GM12878 (cell line): ENCODE measurements around the gene FNIP1. TPM values are rescaled to one million over a fixed set of nuclear protein-coding genes. Genes with fewer than 3 reads are reported as not detected.

Experiments used
- ATAC-seq: fragments of 200-7000 bp; cut with Tn5 transposase; 3 replicates; pipeline ENCODE4 v1.9.1; 2020; ENCODE audit warnings: mild to moderate bottlenecking, moderate library complexity
- BruUV-seq: library from RNA; stranded (reverse); fragments of 400-500 nt; replicated peaks from 2 replicates; lab custom pipeline; 2021; lab: Mats Ljungman, UMichigan
- CTCF ChIA-PET: fragments of 300-600 bp; sonication (Branson Sonifier 250); formaldehyde crosslinking; extraction: SDS; loops from one replicate; lab custom pipeline; 2021; ENCODE audit warnings: inconsistent platforms; lab: Yijun Ruan, JAX
- POLR2A ChIA-PET: fragments of 350-600 bp; formaldehyde crosslinking; extraction: SDS; loops from one replicate; lab custom pipeline; 2021; ENCODE audit warnings: inconsistent platforms; lab: Charles Lee
- RAD21 ChIA-PET: fragments of 300-600 bp; sonication (Branson Sonifier 250); formaldehyde crosslinking; loops from one replicate; lab custom pipeline; 2023; ENCODE audit warnings: antibody characterized with exemption; ENCODE audit not compliant: unreplicated experiment; lab: Charles Lee
- SMC1A ChIA-PET: fragments of 300-600 bp; sonication (Branson Sonifier 250); formaldehyde crosslinking; loops from one replicate; lab custom pipeline; 2023; ENCODE audit not compliant: unreplicated experiment, uncharacterized antibody; lab: Charles Lee
- DNase-seq: peaks from one replicate; pipeline ENCODE4 v3.0.0-alpha.2; 2011; ENCODE audit warnings: low read depth, low spot score
- FAIRE-seq: peaks from 3 replicates; lab custom pipeline; 2011; peaks lifted over from hg19 to GRCh38; lab: Jason Lieb, UNC
- H2AFZ ChIP-seq: 2 replicates; pipeline ENCODE4 v1.6.0; 2011; ENCODE audit warnings: low read depth, low read length, control low read depth; ENCODE audit not compliant: control insufficient read depth
- H3K27ac ChIP-seq: 2 replicates; pipeline ENCODE4 v1.5.1; 2011; ENCODE audit warnings: control low read depth; ENCODE audit not compliant: control insufficient read depth, insufficient read depth
- H3K27me3 ChIP-seq, 2 experiments: replicated peaks in 1 of 2; 2 replicates each; pipeline versions ENCODE4 v1.6.0 to v1.6.1; 2011; ENCODE audit warnings: low read length in 1 of 2; ENCODE audit not compliant: control insufficient read depth in 2 of 2, insufficient read depth in 2 of 2
- H3K36me3 ChIP-seq, 2 experiments: 2 replicates each; pipeline ENCODE4 v1.5.1; 2011; ENCODE audit warnings: low read length in 1 of 2; ENCODE audit not compliant: control insufficient read depth in 2 of 2, insufficient read depth in 2 of 2
- H3K4me1 ChIP-seq: 2 replicates; pipeline ENCODE4 v1.6.1; 2011; ENCODE audit warnings: mild to moderate bottlenecking, low read length, moderate library complexity, mixed read lengths; ENCODE audit not compliant: control insufficient read depth, insufficient read depth
- H3K4me2 ChIP-seq: 2 replicates; pipeline ENCODE4 v1.6.0; 2011; ENCODE audit warnings: control low read depth; ENCODE audit not compliant: control insufficient read depth, insufficient read depth
- H3K4me3 ChIP-seq: fragments of 200-600 bp; sonication (generic); 2 replicates; pipeline ENCODE4 v1.5.1; 2016
- H3K79me2 ChIP-seq: 2 replicates; pipeline ENCODE4 v1.6.0; 2011; ENCODE audit warnings: low read length; ENCODE audit not compliant: control insufficient read depth, insufficient read depth
- H3K9ac ChIP-seq: 2 replicates; pipeline ENCODE4 v1.8.0; 2011; ENCODE audit warnings: low read length, control low read depth, mixed read lengths; ENCODE audit not compliant: control insufficient read depth, insufficient read depth
- H3K9me3 ChIP-seq: replicated peaks from 3 replicates; pipeline ENCODE4 v1.5.1; 2011; ENCODE audit warnings: mild to moderate bottlenecking, low read length; ENCODE audit not compliant: control insufficient read depth, insufficient read depth
- H4K20me1 ChIP-seq: 2 replicates; pipeline ENCODE4 v1.6.0; 2011; ENCODE audit not compliant: control insufficient read depth, insufficient read depth
- EED ChIP-seq: sonication (generic); IDR thresholded peaks from 2 replicates; pipeline ENCODE4 v1.6.1; 2016; ENCODE audit warnings: antibody characterized with exemption, low read depth
- ELK1 ChIP-seq: IDR thresholded peaks from 2 replicates; pipeline ENCODE4 v1.6.1; 2012; ENCODE audit warnings: low read depth, low read length, improper control_type of control experiment
- GABPA ChIP-seq: IDR thresholded peaks from 2 replicates; pipeline ENCODE4 v1.6.1; 2014; ENCODE audit warnings: antibody characterized with exemption, low read depth, mild to moderate bottlenecking, inconsistent platforms
- HDGF ChIP-seq: fragments of 450-650 bp; IDR thresholded peaks from 2 replicates; pipeline ENCODE4 v1.6.1; 2016; ENCODE audit warnings: antibody characterized with exemption
- JUND ChIP-seq: IDR thresholded peaks from 2 replicates; pipeline ENCODE4 v1.6.1; 2012; ENCODE audit warnings: low read depth, mild to moderate bottlenecking, low read length, improper control_type of control experiment, moderate library complexity
- PBX3 ChIP-seq: IDR thresholded peaks from 2 replicates; pipeline ENCODE4 v1.6.1; 2011; ENCODE audit warnings: mild to moderate bottlenecking, low read depth, low read length, moderate library complexity; ENCODE audit not compliant: insufficient replicate concordance
- POLR2AphosphoS5 ChIP-seq: IDR thresholded peaks from 2 replicates; pipeline ENCODE4 v1.6.1; 2011; ENCODE audit warnings: mild to moderate bottlenecking, low read length, inconsistent platforms
- SPI1 ChIP-seq: IDR thresholded peaks from 2 replicates; pipeline ENCODE4 v1.6.1; 2011; ENCODE audit warnings: low read depth, mild to moderate bottlenecking, low read length, moderate library complexity, borderline replicate concordance; ENCODE audit not compliant: insufficient read depth
- TCF12 ChIP-seq: IDR thresholded peaks from 2 replicates; pipeline ENCODE4 v1.6.1; 2011; ENCODE audit warnings: low read depth, mild to moderate bottlenecking, low read length
- TCF3 ChIP-seq: IDR thresholded peaks from 2 replicates; pipeline ENCODE4 v1.6.1; 2012; ENCODE audit warnings: low read depth, mild to moderate bottlenecking, low read length, borderline replicate concordance; ENCODE audit not compliant: insufficient read depth
- ZBED1 ChIP-seq: IDR thresholded peaks from 2 replicates; pipeline ENCODE4 v1.6.1; 2016; ENCODE audit warnings: borderline replicate concordance
- ZNF384 ChIP-seq: IDR thresholded peaks from 2 replicates; pipeline ENCODE4 v1.6.1; 2012; ENCODE audit warnings: low read depth, mild to moderate bottlenecking, low read length, improper control_type of control experiment, borderline replicate concordance
- WGBS: methylation state at CpG from one replicate; pipeline ENCODE4 v1.1.6; 2016; ENCODE audit warnings: low lambda C conversion rate; ENCODE audit not compliant: insufficient replicate concordance, insufficient coverage; ENCODE audit errors: missing lambda C conversion rate; 5-methylcytosine and 5-hydroxymethylcytosine counted together
- in situ Hi-C: fragments of 300-500 bp; cut with MboI; formaldehyde crosslinking; loops from 9 replicates; pipeline ENCODE4 v1.14.3; 2018; ENCODE audit warnings: mixed read lengths
- intact Hi-C: fragments of 100-400 bp; cut with micrococcal nuclease; formaldehyde crosslinking; loops from one replicate; pipeline ENCODE4 v1.14.2; 2022; ENCODE audit not compliant: unreplicated experiment
- polyA plus RNA-seq, 11 experiments: library from polyadenylated mRNA; depleted of rRNA in 4 of 11; unstranded in 6 of 11; stranded (reverse) in 5 of 11; fragments of >200 nt; fragmentation: Nextera tagmentation in 4 of 11; fragmentation: Illumina TruSeq in 1 of 11; extraction: Ambion mirVana in 4 of 11; extraction: Trizol in 1 of 11; gene quantifications; 1 replicate in 1 of 11; 2 replicates in 10 of 11; pipeline versions ENCODE4 v1.2.1 to v1.2.3, GENCODE V29; 2011 to 2016; ENCODE audit warnings: inconsistent platforms in 2 of 11, missing spikeins in 2 of 11, low read depth in 1 of 11
- total RNA-seq, 4 experiments: library from RNA; depleted of rRNA in 3 of 4; stranded (reverse); fragments of >200 nt in 3 of 4; fragmentation: Illumina TruSeq in 1 of 4; extraction: Trizol in 1 of 4; gene quantifications; 2 replicates each; pipeline versions ENCODE4 v1.2.1 to v1.2.3, GENCODE V29; 2013 to 2021
- TF ChIP-seq, protein P1 (sequence below): IDR thresholded peaks from 2 replicates; pipeline ENCODE4 v1.6.1; 2011; ENCODE audit warnings: borderline replicate concordance, low read depth, mild to moderate bottlenecking, moderate library complexity, low read length; ENCODE audit not compliant: insufficient read depth, poor library complexity, severe bottlenecking
- TF ChIP-seq, protein P2 (sequence below): fragments of 450-650 bp; IDR thresholded peaks from 2 replicates; pipeline ENCODE4 v1.6.1; 2017; ENCODE audit warnings: borderline replicate concordance

FNIP1 gene
- total and polyA plus RNA-seq, 10 of the 15 experiments (the other 5 are each of a cell fraction or from before 2014, with no cell fraction given) = 4.3 to 18.0 (median 14.0) TPM

DNA sequence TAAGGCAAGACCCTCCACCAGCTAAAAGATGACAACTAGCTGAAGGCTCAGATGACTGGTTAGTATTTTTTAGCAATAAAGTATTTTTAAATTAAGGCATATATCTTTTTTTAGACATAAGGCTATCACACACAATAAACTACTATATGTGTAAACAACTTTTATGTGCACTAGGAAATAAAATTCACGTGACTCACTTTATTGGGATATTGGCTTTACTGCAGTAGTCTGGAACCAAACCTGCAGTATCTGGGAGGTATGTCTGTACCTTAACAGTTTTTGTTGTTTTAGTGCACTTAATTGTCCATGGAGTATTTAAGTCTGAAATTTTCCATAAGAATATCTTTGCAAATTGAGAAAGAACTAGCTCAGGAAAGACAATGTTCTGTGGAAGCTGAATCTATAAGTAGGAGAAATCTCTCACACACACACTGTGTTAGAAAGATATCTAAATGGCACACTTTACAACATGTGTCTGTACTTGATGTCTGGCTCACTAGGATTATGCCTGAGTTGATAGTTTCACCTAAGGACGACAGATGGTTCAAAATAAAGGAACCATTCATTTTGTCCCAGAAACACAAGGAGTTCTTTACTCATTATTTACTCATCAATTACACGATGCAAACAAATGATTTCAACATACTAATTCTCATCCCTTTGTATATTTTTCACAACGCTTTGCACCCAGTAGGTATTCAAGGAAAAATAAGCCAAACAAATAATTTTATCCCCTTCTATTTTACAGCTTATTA, 166.4 kb downstream of the FNIP1 start (continued):
- TF ChIP-seq, protein P1, sequence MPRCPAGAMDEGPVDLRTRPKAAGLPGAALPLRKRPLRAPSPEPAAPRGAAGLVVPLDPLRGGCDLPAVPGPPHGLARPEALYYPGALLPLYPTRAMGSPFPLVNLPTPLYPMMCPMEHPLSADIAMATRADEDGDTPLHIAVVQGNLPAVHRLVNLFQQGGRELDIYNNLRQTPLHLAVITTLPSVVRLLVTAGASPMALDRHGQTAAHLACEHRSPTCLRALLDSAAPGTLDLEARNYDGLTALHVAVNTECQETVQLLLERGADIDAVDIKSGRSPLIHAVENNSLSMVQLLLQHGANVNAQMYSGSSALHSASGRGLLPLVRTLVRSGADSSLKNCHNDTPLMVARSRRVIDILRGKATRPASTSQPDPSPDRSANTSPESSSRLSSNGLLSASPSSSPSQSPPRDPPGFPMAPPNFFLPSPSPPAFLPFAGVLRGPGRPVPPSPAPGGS = no peak
- TF ChIP-seq TCF3 = no peak

- Histone ChIP-seq H3K9me3 (no peaks in the 10 kb centered on the region; the same call in 2 of the 3 replicates), H2AFZ (no peak overlapping the region), H3K4me2 (peak overlapping the region; percentile 43), H4K20me1 (no peaks in the 10 kb centered on the region), H3K36me3 (peaks cover 0 to 10% of the 10 kb centered on the region in 2 experiments; a peak in 1 of 4 replicates), H3K4me1 (peaks cover 5% of the 10 kb centered on the region), H3K9ac (no peak overlapping the region), H3K4me3 (peak overlapping the region; percentile 37; the same call in 1 of the 2 replicates), H3K79me2 (peaks cover 95% of the 10 kb centered on the region), H3K27ac (no peak overlapping the region; the same call in 1 of the 2 replicates), H3K27me3 (no peaks in the 10 kb centered on the region)
- in situ Hi-C loops = no loop called here
- ATAC-seq (no peak), DNase-seq (no peak), FAIRE-seq (no peak)
- intact Hi-C loops = no loop called here
- ChIA-PET SMC1A (interaction anchor here (1.2 to 5.8 kb wide), 11 partner anchors 9 to 168 kb away, joined by 3 to 24 read pairs (median 5); partner anchors contain the start of gene FNIP1), POLR2A (interaction anchor here (1.1 kb wide), 1 partner anchor 10 kb away, joined by 4 read pairs; no protein-coding TSS in a partner anchor), RAD21 (interaction anchor here (0.6 to 3.0 kb wide), 5 partner anchors 19 to 378 kb away, joined by 3 to 16 read pairs (median 8); no protein-coding TSS in a partner anchor), CTCF (interaction anchor here (0.6 to 5.7 kb wide), 4 partner anchors 13 to 379 kb away, joined by 3 to 36 read pairs (median 4); no protein-coding TSS in a partner anchor)
- WGBS = 91% methylated on average over 1 of the region's 1 CpG
- BruUV-seq = no TSS peak
- TF ChIP-seq TCF12 (no peak), ZNF384 (no peak), GABPA (no peak), ZBED1 (no peak), JUND (no peak), EED (no peak), ELK1 (no peak), PBX3 (no peak), POLR2AphosphoS5 (no peak), HDGF (no peak), SPI1 (no peak)
- TF ChIP-seq, protein P2, sequence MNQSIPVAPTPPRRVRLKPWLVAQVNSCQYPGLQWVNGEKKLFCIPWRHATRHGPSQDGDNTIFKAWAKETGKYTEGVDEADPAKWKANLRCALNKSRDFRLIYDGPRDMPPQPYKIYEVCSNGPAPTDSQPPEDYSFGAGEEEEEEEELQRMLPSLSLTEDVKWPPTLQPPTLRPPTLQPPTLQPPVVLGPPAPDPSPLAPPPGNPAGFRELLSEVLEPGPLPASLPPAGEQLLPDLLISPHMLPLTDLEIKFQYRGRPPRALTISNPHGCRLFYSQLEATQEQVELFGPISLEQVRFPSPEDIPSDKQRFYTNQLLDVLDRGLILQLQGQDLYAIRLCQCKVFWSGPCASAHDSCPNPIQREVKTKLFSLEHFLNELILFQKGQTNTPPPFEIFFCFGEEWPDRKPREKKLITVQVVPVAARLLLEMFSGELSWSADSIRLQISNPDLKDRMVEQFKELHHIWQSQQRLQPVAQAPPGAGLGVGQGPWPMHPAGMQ = no peak
Observed at GRCh38 chr5:131628990-131629389, 167.8 kb downstream of the FNIP1 start.
